SK-N-SH (cell line): ENCODE measurements around the gene MTERF4. TPM values are rescaled to one million over a fixed set of nuclear protein-coding genes. Genes with fewer than 3 reads are reported as not detected.

Experiments used
- CTCF ChIA-PET: fragments of 300-600, 350-600 bp; formaldehyde crosslinking; extraction: SDS; loops from one replicate; lab custom pipeline; 2021; lab: Yijun Ruan, JAX
- POLR2A ChIA-PET: fragments of 350-600 bp; sonication (Branson Sonifier 250); formaldehyde crosslinking; extraction: SDS; loops from one replicate; lab custom pipeline; 2020; ENCODE audit warnings: antibody characterized with exemption, inconsistent platforms; lab: Yijun Ruan, JAX
- DNase-seq: peaks from one replicate; pipeline ENCODE4 v3.0.0; 2012
- H2AFZ ChIP-seq: fragments of 200-600 bp; sonication (generic); 2 replicates; pipeline ENCODE4 v1.8.1; 2016; ENCODE audit warnings: antibody characterized with exemption, mild to moderate bottlenecking, low read depth
- H3F3A ChIP-seq: fragments of 200-600 bp; sonication (generic); replicated peaks from 2 replicates; pipeline ENCODE3; 2016; ENCODE audit warnings: antibody characterized with exemption, mild to moderate bottlenecking; ENCODE audit not compliant: insufficient read depth
- H3K27ac ChIP-seq, 2 experiments: fragments of 200-500 bp in 1 of 2; fragments of 200-600 bp in 1 of 2; sonication (Bioruptor generic) in 1 of 2; sonication (generic), shearing (Covaris generic) in 1 of 2; 2 replicates each; pipeline versions ENCODE4 v1.5.1 to v1.6.1; 2014 to 2016; ENCODE audit warnings: low read depth in 2 of 2, inconsistent platforms in 1 of 2, low read length in 1 of 2, mild to moderate bottlenecking in 1 of 2, mixed read lengths in 1 of 2
- H3K27me3 ChIP-seq: fragments of 200-600 bp; sonication (generic), shearing (Covaris generic); 2 replicates; pipeline ENCODE4 v1.6.1; 2016; ENCODE audit warnings: mixed run types; ENCODE audit not compliant: insufficient read depth
- H3K36me3 ChIP-seq, 2 experiments: fragments of 200-500 bp in 1 of 2; fragments of 200-600 bp in 1 of 2; sonication (Bioruptor generic) in 1 of 2; sonication (generic) in 1 of 2; replicated peaks in 1 of 2; 2 replicates each; pipeline versions ENCODE3 to v1.5.1; 2014 to 2016; ENCODE audit warnings: low read length in 1 of 2, mild to moderate bottlenecking in 1 of 2; ENCODE audit not compliant: insufficient read depth in 2 of 2, control insufficient read depth in 1 of 2
- H3K4me1 ChIP-seq, 2 experiments: fragments of 200-500 bp in 1 of 2; fragments of 200-600 bp in 1 of 2; sonication (Bioruptor generic) in 1 of 2; sonication (generic), shearing (Covaris generic) in 1 of 2; 2 replicates each; pipeline versions ENCODE4 v1.5.1 to v1.6.1; 2014 to 2016; ENCODE audit warnings: low read depth in 1 of 2, low read length in 1 of 2, mixed run types in 1 of 2; ENCODE audit not compliant: insufficient read depth in 2 of 2, control insufficient read depth in 1 of 2
- H3K4me2 ChIP-seq: fragments of 200-600 bp; sonication (generic), shearing (Covaris generic); 2 replicates; pipeline ENCODE4 v1.6.1; 2017; ENCODE audit warnings: mixed run types
- H3K4me3 ChIP-seq, 2 experiments: fragments of 200-500 bp in 1 of 2; fragments of 200-600 bp in 1 of 2; sonication (Bioruptor generic) in 1 of 2; sonication (generic), shearing (Covaris generic) in 1 of 2; 2 replicates each; pipeline versions ENCODE4 v1.5.1 to v1.8.1; 2014 to 2016; ENCODE audit warnings: low read depth in 2 of 2, inconsistent platforms in 1 of 2, low read length in 1 of 2, mild to moderate bottlenecking in 1 of 2, mixed read lengths in 1 of 2, moderate library complexity in 1 of 2
- H3K79me2 ChIP-seq: fragments of 200-600 bp; sonication (generic); 2 replicates; pipeline ENCODE4 v1.8.1; 2017; ENCODE audit warnings: mild to moderate bottlenecking; ENCODE audit not compliant: insufficient read depth
- H3K9ac ChIP-seq: fragments of 200-600 bp; sonication (generic); 2 replicates; pipeline ENCODE4 v1.6.1; 2017; ENCODE audit warnings: mixed run types
- H3K9me2 ChIP-seq: fragments of 200-600 bp; sonication (generic); 2 replicates; pipeline ENCODE4 v1.6.1; 2017; ENCODE audit warnings: mixed run types
- H3K9me3 ChIP-seq: fragments of 200-600 bp; sonication (generic); 2 replicates; pipeline ENCODE4 v1.6.1; 2017; ENCODE audit warnings: mixed run types, mild to moderate bottlenecking, moderate library complexity
- H4K20me1 ChIP-seq: fragments of 200-600 bp; sonication (generic); 2 replicates; pipeline ENCODE4 v1.6.1; 2017; ENCODE audit warnings: mild to moderate bottlenecking, mixed run types; ENCODE audit not compliant: insufficient read depth
- ELF1 ChIP-seq: IDR thresholded peaks from 2 replicates; pipeline ENCODE4 v1.4.0; 2012
- EP300 ChIP-seq, 2 experiments: IDR thresholded peaks; 2 replicates each; pipeline versions ENCODE4 v1.4.0 to v1.6.1; 2012; ENCODE audit warnings: borderline replicate concordance in 1 of 2, low read depth in 1 of 2, low read length in 1 of 2
- FOXJ3 ChIP-seq: sonication (generic); formaldehyde crosslinking; IDR thresholded peaks from 2 replicates; pipeline ENCODE4 v1.5.1; 2020; ENCODE audit warnings: mild to moderate bottlenecking, missing genetic modification reagents
- FOXM1 ChIP-seq: IDR thresholded peaks from 2 replicates; pipeline ENCODE4 v1.4.0; 2012; ENCODE audit warnings: low read depth, mild to moderate bottlenecking
- JUND ChIP-seq: IDR thresholded peaks from 2 replicates; pipeline ENCODE4 v1.4.0; 2012
- MAX ChIP-seq: IDR thresholded peaks from 2 replicates; pipeline ENCODE4 v1.4.0; 2012; ENCODE audit warnings: low read depth
- NFIC ChIP-seq: IDR thresholded peaks from 2 replicates; pipeline ENCODE4 v1.4.0; 2012; ENCODE audit warnings: borderline replicate concordance
- NRF1 ChIP-seq: IDR thresholded peaks from 2 replicates; pipeline ENCODE4 v1.6.1; 2012; ENCODE audit warnings: low read depth, mild to moderate bottlenecking, low read length
- RAD21 ChIP-seq: IDR thresholded peaks from 2 replicates; pipeline ENCODE4 v1.6.1; 2012; ENCODE audit warnings: mild to moderate bottlenecking, low read length
- RCOR1 ChIP-seq: fragments of 150-350 bp; IDR thresholded peaks from 2 replicates; pipeline ENCODE4 v1.6.1; 2017; ENCODE audit warnings: antibody characterized with exemption, low read length
- SIN3A ChIP-seq: IDR thresholded peaks from 2 replicates; pipeline ENCODE4 v1.6.1; 2012; ENCODE audit warnings: low read depth, mild to moderate bottlenecking, low read length, moderate library complexity, borderline replicate concordance
- SMC3 ChIP-seq: IDR thresholded peaks from 2 replicates; pipeline ENCODE4 v1.6.1; 2012; ENCODE audit warnings: low read depth, low read length, improper control_type of control experiment
- TAF1 ChIP-seq: IDR thresholded peaks from 2 replicates; pipeline ENCODE4 v1.6.1; 2012; ENCODE audit warnings: low read depth, mild to moderate bottlenecking, low read length, moderate library complexity, borderline replicate concordance
- WGBS: methylation state at CpG from one replicate; pipeline ENCODE4 v1.1.6; 2017; ENCODE audit warnings: low lambda C conversion rate; 5-methylcytosine and 5-hydroxymethylcytosine counted together
- polyA plus RNA-seq, 3 experiments: library from polyadenylated mRNA; depleted of rRNA; stranded (reverse); fragments of >200 nt; gene quantifications; 2 replicates each; pipeline ENCODE4 v1.2.3, GENCODE V29; 2012
- TF ChIP-seq, protein P1 (sequence below): fragments of 150-350 bp; IDR thresholded peaks from 2 replicates; pipeline ENCODE4 v1.6.1; 2016; ENCODE audit warnings: mild to moderate bottlenecking, low read depth, low read length
- TF ChIP-seq, protein P2 (sequence below): fragments of 150-350 bp; IDR thresholded peaks from 2 replicates; pipeline ENCODE4 v1.6.1; 2017; ENCODE audit warnings: antibody characterized with exemption, low read length, low read depth, borderline replicate concordance

MTERF4 gene
- polyA plus RNA-seq, 1 of the 3 experiments (the other 2 are of a cell fraction): 31.0 TPM

GRCh38 chr2:241088376-241088775 lies 13.7 kb downstream of the MTERF4 start (continued):
- no peak for TF ChIP-seq MAX
- TF ChIP-seq ELF1: no peak
- TF ChIP-seq RCOR1: no peak
- TF ChIP-seq FOXJ3 (CRISPR knock-in tag): no peak
- TF ChIP-seq, all 33 proteins: peak for 0

GRCh38 chr2:241087420-241088268 lies 14.4 kb downstream of the MTERF4 start:
- ChIA-PET POLR2A (no interaction called here), CTCF (no interaction called here)
- H3K9me3 ChIP-seq: no peaks in the 10 kb centered on the region
- H3K4me3 ChIP-seq: no peak overlapping the region
- no peak overlapping the region for H2AFZ ChIP-seq
- no peaks in the 10 kb centered on the region for H3K9me2 ChIP-seq
- no peak overlapping the region for H3K27ac ChIP-seq
- no peaks in the 10 kb centered on the region for H3K27me3 ChIP-seq
- H3F3A ChIP-seq: peaks cover 8% of the 10 kb centered on the region
- H4K20me1 ChIP-seq: no peaks in the 10 kb centered on the region
- H3K9ac ChIP-seq: no peak overlapping the region
- H3K79me2 ChIP-seq: no peaks in the 10 kb centered on the region
- TF ChIP-seq SIN3A: no peak
- no peak for TF ChIP-seq NRF1
- TF ChIP-seq NFIC: no peak
- no peak for TF ChIP-seq FOXM1
- TF ChIP-seq, protein P1, sequence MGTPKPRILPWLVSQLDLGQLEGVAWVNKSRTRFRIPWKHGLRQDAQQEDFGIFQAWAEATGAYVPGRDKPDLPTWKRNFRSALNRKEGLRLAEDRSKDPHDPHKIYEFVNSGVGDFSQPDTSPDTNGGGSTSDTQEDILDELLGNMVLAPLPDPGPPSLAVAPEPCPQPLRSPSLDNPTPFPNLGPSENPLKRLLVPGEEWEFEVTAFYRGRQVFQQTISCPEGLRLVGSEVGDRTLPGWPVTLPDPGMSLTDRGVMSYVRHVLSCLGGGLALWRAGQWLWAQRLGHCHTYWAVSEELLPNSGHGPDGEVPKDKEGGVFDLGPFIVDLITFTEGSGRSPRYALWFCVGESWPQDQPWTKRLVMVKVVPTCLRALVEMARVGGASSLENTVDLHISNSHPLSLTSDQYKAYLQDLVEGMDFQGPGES: no peak
- no peak for TF ChIP-seq RCOR1
- TF ChIP-seq FOXJ3 (CRISPR knock-in tag): no peak
- no peak for TF ChIP-seq EP300 (IDR thresholded peaks at IDR 0.05; ENCODE audit: borderline replicate concordance in 1 of 2, low read depth in 1 of 2, low read length in 1 of 2)
- TF ChIP-seq JUND: no peak
- TF ChIP-seq, protein P2, sequence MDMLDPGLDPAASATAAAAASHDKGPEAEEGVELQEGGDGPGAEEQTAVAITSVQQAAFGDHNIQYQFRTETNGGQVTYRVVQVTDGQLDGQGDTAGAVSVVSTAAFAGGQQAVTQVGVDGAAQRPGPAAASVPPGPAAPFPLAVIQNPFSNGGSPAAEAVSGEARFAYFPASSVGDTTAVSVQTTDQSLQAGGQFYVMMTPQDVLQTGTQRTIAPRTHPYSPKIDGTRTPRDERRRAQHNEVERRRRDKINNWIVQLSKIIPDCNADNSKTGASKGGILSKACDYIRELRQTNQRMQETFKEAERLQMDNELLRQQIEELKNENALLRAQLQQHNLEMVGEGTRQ: no peak
- TF ChIP-seq SMC3: no peak
- no peak for TF ChIP-seq RAD21
- no peak for TF ChIP-seq TAF1
- H3K4me2 ChIP-seq: no peak overlapping the region
- WGBS: 96% methylated on average over 27 of the region's 29 CpGs
- H3K36me3 ChIP-seq: peaks cover 35 to 64% of the 10 kb centered on the region in 2 experiments
- H3K4me1 ChIP-seq: no peaks in the 10 kb centered on the region
- DNase-seq: no peak
